MM.1S (cell line): ENCODE measurements around the gene KANSL2.
"Not testable (repeated sequence)": the region's sequence is repeated elsewhere in the genome, so short reads cannot be mapped to it uniquely, and the experiment has no call there.

Experiments used
- CTCF ChIP-seq: fragments of 300-600 bp; sonication (generic); IDR thresholded peaks from 2 replicates; pipeline ENCODE4 v1.5.1; 2016; ENCODE audit warnings: antibody characterized with exemption, low read length, mixed read lengths
- EZH2 ChIP-seq: fragments of 300-600 bp; sonication (generic); optimal IDR thresholded peaks from 2 replicates; pipeline ENCODE3; 2017; ENCODE audit warnings: low read depth, mild to moderate bottlenecking, antibody characterized with exemption, low read length, mixed read lengths
- EZH2phosphoT487 ChIP-seq: fragments of 300-600 bp; sonication (generic); IDR thresholded peaks from 2 replicates; pipeline ENCODE4 v1.6.1; 2018; ENCODE audit warnings: antibody characterized with exemption, low read length

GRCh38 chr12:48720171-48720570 is 38.1 kb upstream of the KANSL2 start:
- not testable (repeated sequence) for TF ChIP-seq CTCF, EZH2, EZH2phosphoT487
